Stimulated activated CD8-positive, alpha-beta memory T cell treated with anti-CD3 and anti-CD28 coated beads, Interleukin-7, amount 100 ng/mL, for 1 hour (primary cell): Measurements from ENCODE around the gene GSE1.

Source experiments
- DNase-seq, 2 donors: peaks; one replicate each; pipeline ENCODE4 v3.0.0-alpha.2; 2020; ENCODE audit warnings: low read depth in 2 of 2

GSE1 gene

GRCh38 chr16:85612801-85613603 lies at the start of gene GSE1:
GSE1 (plus strand) TSS chr16:85613322; CDS start chr16:85613392, 70 bp downstream.
- DNase-seq: peak; percentile 25 to 27

- DNase-seq: no peak
Observed at GRCh38 chr16:85563515-85564276, 49.4 kb upstream of the GSE1 start.

GRCh38 chr16:85564277-85565051 lies 48.7 kb upstream of the GSE1 start:
- DNase-seq: no peak

- DNase-seq: no peak
Observed at GRCh38 chr16:85565340-85565739, 47.8 kb upstream of the GSE1 start.

- DNase-seq: no peak
Observed at GRCh38 chr16:85565801-85566526, 47.2 kb upstream of the GSE1 start.

- no peak for DNase-seq
Observed at GRCh38 chr16:85566561-85567100, 46.5 kb upstream of the GSE1 start.

GRCh38 chr16:85567101-85567866 lies 45.8 kb upstream of the GSE1 start:
- no peak for DNase-seq

GRCh38 chr16:85567935-85568334 lies 45.2 kb upstream of the GSE1 start:
- no peak for DNase-seq

- DNase-seq: no peak
Observed at GRCh38 chr16:85568519-85568918, 44.6 kb upstream of the GSE1 start.

- DNase-seq: no peak
Observed at GRCh38 chr16:85569039-85569614, 44.0 kb upstream of the GSE1 start.

- no peak for DNase-seq
Observed at GRCh38 chr16:85569615-85570212, 43.4 kb upstream of the GSE1 start.

GRCh38 chr16:85570213-85570734 lies 42.8 kb upstream of the GSE1 start:
- DNase-seq: no peak

GRCh38 chr16:85570735-85571562 lies 42.2 kb upstream of the GSE1 start:
- no peak for DNase-seq

GRCh38 chr16:85571563-85571812 lies 41.6 kb upstream of the GSE1 start:
- no peak for DNase-seq

- no peak for DNase-seq
Observed at GRCh38 chr16:85571813-85572619, 41.1 kb upstream of the GSE1 start.

- DNase-seq: no peak
Observed at GRCh38 chr16:85573045-85573695, 40.0 kb upstream of the GSE1 start.
